Measurements from ENCODE around the gene RPGRIP1. TPM values are rescaled to one million over a fixed set of nuclear protein-coding genes. Genes with fewer than 3 reads are reported as not detected.

RPGRIP1 gene
- total and polyA plus RNA-seq, 2 of the 4 experiments (the other 2 are of a cell fraction), result not detected

DNA sequence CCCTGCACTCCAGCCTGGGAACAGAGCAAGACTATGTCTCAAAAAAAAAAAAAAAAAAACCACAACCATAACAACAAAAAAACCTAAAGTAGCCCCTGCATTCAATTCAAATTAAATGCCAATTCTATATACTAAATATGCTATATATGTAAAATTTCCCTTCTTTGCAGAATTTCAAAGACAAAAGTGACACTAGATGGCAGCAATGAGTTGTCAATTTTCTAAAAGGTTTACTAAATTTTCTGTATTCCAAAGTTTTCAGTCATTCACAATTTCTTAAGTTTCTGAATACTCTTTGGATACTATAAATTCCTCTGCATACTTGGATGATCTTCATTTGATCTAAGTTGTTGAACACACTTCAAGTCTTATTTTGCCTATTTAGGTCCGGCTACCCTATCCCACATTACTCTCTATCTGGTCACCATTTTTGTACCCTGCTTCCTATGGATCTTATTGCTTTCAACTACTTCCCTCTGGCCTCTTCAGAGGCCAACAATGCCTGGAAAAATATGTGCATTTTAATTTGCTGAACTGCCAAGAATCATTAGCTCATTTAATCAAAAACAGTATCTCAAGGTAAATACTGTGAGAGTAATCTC lies 38.6 kb upstream of the RPGRIP1 start:
- H2AFZ ChIP-seq (replicated peaks; ENCODE audit: low read length, poor library complexity), result no peak overlapping the region
- in situ Hi-C loops (cut with MboI; ENCODE audit: low sequenced_read_pairs), result no loop called here
- H2BK20ac ChIP-seq (ENCODE audit: low read depth, low read length), result no peak overlapping the region
- H3K9ac ChIP-seq (ENCODE audit: low read depth, low read length), result no peak overlapping the region
- peak; percentile 38 for DNase-seq
- H3K79me1 ChIP-seq (ENCODE audit: low read depth in 1 of 2, low read length in 2 of 2), result peaks cover 3 to 45% of the 10 kb centered on the region in 2 experiments; a peak in 2 of 4 replicates
- no TSS peak for BruUV-seq (replicated peaks)
- peaks cover 1% of the 10 kb centered on the region for H3K4me1 ChIP-seq (ENCODE audit: control insufficient read depth, insufficient read depth, low read length)
- H4K8ac ChIP-seq (ENCODE audit: low read depth in 2 of 2, low read length in 2 of 2), result no peak overlapping the region
- H3K18ac ChIP-seq (ENCODE audit: low read depth, low read length), result no peak overlapping the region
- H2BK120ac ChIP-seq (ENCODE audit: low read depth, low read length), result no peak overlapping the region
- no CpG with 5 or more reads among the region's 1 CpG for WGBS, 2 experiments (ENCODE audit: extremely low coverage in 2 of 2, insufficient read length in 1 of 2)
- ChIA-PET POLR2A (ENCODE audit: unreplicated experiment) (no interaction called here), CTCF (interaction anchor here (0.6 kb wide), 3 partner anchors 10 to 53 kb away, joined by 3 to 5 read pairs (median 4); no protein-coding TSS in a partner anchor)
- no peaks in the 10 kb centered on the region for H3K27me3 ChIP-seq (ENCODE audit: control insufficient read depth, insufficient read depth, low read length)
- H3K4ac ChIP-seq (ENCODE audit: low read depth, low read length), result no peak overlapping the region
- peaks cover 96% of the 10 kb centered on the region for H4K20me1 ChIP-seq (ENCODE audit: insufficient read depth, low read length)
- dilution Hi-C loops (cut with HindIII; ENCODE audit: low sequenced_read_pairs, unreplicated experiment), result no loop called here
- no peak overlapping the region for H4K91ac ChIP-seq (ENCODE audit: insufficient read depth, low read depth, low read length)
- intact Hi-C loops (cut with micrococcal nuclease), result loop anchor here (1.0 to 10.0 kb wide), 2 partner anchors 142 to 313 kb away; no protein-coding TSS in a partner anchor
- H2AK5ac ChIP-seq (ENCODE audit: low read depth, low read length), result no peak overlapping the region
- ATAC-seq (ENCODE audit: low read depth), result peak; percentile 8; the same call in 1 of the 2 replicates
- H3K27ac ChIP-seq (ENCODE audit: insufficient read depth, low read length), result no peak overlapping the region
- no peak overlapping the region for H3K56ac ChIP-seq (ENCODE audit: extremely low read depth, insufficient read depth, low read length)
- no peak overlapping the region for H3K4me2 ChIP-seq (ENCODE audit: low read depth, low read length)
- no peak overlapping the region for H3K14ac ChIP-seq (replicated peaks; ENCODE audit: low read depth, low read length)
- no peak overlapping the region for H2BK15ac ChIP-seq (ENCODE audit: low read depth, low read length)
- no peaks in the 10 kb centered on the region for H3K9me3 ChIP-seq (ENCODE audit: control insufficient read depth, insufficient read depth, low read length)
- H4K5ac ChIP-seq (ENCODE audit: low read depth, low read length), result no peak overlapping the region
- H3K9me1 ChIP-seq (ENCODE audit: insufficient read depth, low read length), result no peaks in the 10 kb centered on the region
- peaks cover 39% of the 10 kb centered on the region for H3K36me3 ChIP-seq (ENCODE audit: control insufficient read depth, insufficient read depth, low read length)
- H2BK5ac ChIP-seq (ENCODE audit: low read depth, low read length, poor library complexity, severe bottlenecking), result no peak overlapping the region
- TF ChIP-seq RAD21 (IDR thresholded peaks at IDR 0.05; ENCODE audit: low read length) (peak; percentile 25), MAFK (IDR thresholded peaks at IDR 0.05; ENCODE audit: low read depth, low read length) (no peak), MAZ (IDR thresholded peaks at IDR 0.05; ENCODE audit: borderline replicate concordance, low read depth, low read length) (no peak), NFE2L2 (IDR thresholded peaks at IDR 0.05; ENCODE audit: low read depth, low read length) (no peak)
- TF ChIP-seq, protein P1, sequence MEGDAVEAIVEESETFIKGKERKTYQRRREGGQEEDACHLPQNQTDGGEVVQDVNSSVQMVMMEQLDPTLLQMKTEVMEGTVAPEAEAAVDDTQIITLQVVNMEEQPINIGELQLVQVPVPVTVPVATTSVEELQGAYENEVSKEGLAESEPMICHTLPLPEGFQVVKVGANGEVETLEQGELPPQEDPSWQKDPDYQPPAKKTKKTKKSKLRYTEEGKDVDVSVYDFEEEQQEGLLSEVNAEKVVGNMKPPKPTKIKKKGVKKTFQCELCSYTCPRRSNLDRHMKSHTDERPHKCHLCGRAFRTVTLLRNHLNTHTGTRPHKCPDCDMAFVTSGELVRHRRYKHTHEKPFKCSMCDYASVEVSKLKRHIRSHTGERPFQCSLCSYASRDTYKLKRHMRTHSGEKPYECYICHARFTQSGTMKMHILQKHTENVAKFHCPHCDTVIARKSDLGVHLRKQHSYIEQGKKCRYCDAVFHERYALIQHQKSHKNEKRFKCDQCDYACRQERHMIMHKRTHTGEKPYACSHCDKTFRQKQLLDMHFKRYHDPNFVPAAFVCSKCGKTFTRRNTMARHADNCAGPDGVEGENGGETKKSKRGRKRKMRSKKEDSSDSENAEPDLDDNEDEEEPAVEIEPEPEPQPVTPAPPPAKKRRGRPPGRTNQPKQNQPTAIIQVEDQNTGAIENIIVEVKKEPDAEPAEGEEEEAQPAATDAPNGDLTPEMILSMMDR (conservative IDR thresholded peaks at IDR 0.05; ENCODE audit: low read depth, low read length), result peak; percentile 40
- no peak overlapping the region for H3K23ac ChIP-seq (ENCODE audit: low read depth, low read length)
- H3K4me3 ChIP-seq (ENCODE audit: insufficient read depth, low read depth, low read length), result no peak overlapping the region
- H2AK9ac ChIP-seq (replicated peaks; ENCODE audit: low read depth, low read length, poor library complexity), result no peak overlapping the region

Measured in IMR-90 (cell line).